GM23248 (cell line): ENCODE data around the gene NFIA.

Experiments used
- EZH2 ChIP-seq: fragments of 200-600 bp; sonication (generic); IDR thresholded peaks from 2 replicates; pipeline ENCODE4 v1.6.1; 2018; ENCODE audit warnings: antibody characterized with exemption, mild to moderate bottlenecking; ENCODE audit not compliant: insufficient read depth, poor library complexity, severe bottlenecking
- EZH2phosphoT487 ChIP-seq: fragments of 200-600 bp; sonication (generic); IDR thresholded peaks from 2 replicates; pipeline ENCODE4 v1.6.1; 2018; ENCODE audit warnings: antibody characterized with exemption, moderate library complexity, mild to moderate bottlenecking, low read depth; ENCODE audit not compliant: insufficient read depth

DNA sequence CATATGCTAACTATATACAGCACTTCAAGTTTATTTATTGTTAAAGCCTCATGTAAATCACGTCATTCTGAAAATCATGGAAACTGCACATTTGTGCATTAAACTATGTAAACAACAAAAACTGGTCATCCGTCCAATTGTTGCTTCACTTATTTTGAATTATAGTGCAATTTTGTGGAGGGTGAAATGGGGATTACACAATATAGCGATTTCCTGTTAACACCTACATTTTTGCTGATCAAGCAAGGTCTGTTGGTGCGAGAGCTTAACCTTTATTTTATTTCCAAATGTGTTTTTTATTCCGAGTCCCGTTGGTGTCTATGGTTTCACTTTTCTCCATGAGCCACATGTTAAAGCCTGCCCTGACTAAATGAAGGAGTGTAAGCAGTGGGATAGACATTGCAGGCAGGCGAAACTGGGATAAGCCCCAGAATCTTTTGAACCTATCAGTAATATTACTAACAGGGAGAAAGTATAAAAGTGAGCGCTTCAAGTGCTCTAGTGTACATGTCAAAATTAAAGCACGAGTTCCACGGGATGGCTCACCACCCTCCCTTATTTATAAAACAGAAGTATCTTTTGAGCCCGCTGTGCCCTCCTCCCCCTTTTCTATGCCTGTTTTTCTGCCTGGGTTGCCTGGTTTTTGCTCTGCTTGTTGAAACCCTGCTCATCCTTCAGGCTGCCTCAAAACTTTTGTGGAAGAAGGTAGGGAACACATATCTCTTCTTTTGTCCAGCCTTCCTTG, 120.7 kb downstream of the NFIA start:
- TF ChIP-seq EZH2 = no peak
- TF ChIP-seq EZH2phosphoT487 = no peak
